Panc1 (cell line): ENCODE results near the gene RNF7. TPM values are rescaled to one million over a fixed set of nuclear protein-coding genes. Genes with fewer than 3 reads are reported as not detected.

Experiments
- total RNA-seq: library from RNA; stranded (reverse); gene quantifications from one replicate; pipeline ENCODE4 v1.2.1, GENCODE V29; 2021; ENCODE audit not compliant: unreplicated experiment

RNF7 gene
- total RNA-seq, 1 experiment from 2014 or later, result 87.3 TPM

Other genes with a start within 250 kb of the RNF7 start
- 0.10 TPM for gene GRK7, start 25.1 kb downstream of the RNF7 start, total RNA-seq
- gene ATP1B3, start 138.3 kb downstream of the RNF7 start, total RNA-seq, result 201 TPM